GM18505 (cell line): ENCODE measurements around the gene DNAI7.
A peak's percentile ranks its signal among the peaks of the same experiment; 100 is the strongest.

Experiments used
- ATAC-seq: cut with Tn5 transposase; IDR thresholded peaks from one replicate; pipeline ENCODE4 v1.9.1; 2021; ENCODE audit not compliant: unreplicated experiment
- POLR2A ChIP-seq: IDR thresholded peaks from 4 replicates; pipeline ENCODE4 v1.6.1; 2011; ENCODE audit warnings: borderline replicate concordance; ENCODE audit not compliant: insufficient read depth, insufficient read length; ENCODE audit errors: extremely low read depth

DNAI7 gene

DNA sequence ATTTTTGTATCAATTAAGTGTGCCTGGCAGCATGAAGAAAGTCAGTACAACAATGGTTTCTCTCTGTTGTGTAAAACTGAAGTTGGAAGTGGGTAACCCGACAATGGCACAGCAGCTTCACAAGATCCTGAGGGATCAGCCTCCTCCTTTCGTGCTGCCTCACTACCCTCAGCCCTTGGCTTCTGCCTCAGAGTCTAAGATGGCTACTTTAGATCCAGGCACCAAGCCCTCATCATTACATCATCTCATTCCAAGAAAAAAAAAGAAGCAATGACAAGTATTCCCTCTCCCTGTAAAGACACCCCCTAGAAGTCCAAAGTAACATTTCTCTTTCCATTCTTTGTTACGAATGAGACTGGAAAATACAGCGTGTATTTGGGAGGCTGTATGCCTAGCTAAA is 92.6 kb downstream of the DNAI7 start:
- TF ChIP-seq POLR2A = no peak
- ATAC-seq = no peak

DNA sequence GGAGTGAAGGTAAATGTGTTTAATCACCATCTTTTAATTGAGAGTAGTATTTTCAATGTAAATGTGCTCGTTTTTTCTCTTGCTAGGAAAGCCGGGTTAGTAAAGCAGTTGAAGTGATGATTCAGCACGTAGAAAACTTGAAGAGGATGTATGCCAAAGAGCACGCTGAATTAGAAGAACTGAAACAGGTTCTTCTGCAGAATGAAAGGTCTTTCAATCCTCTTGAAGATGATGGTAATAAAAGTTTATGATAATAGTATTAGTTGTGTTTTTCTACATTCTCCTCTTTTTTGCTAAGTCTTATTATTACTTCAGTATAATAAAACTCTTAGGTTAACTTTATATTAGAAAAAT is 93.9 kb downstream of the DNAI7 start:
- no peak for TF ChIP-seq POLR2A
- no peak for ATAC-seq

DNA sequence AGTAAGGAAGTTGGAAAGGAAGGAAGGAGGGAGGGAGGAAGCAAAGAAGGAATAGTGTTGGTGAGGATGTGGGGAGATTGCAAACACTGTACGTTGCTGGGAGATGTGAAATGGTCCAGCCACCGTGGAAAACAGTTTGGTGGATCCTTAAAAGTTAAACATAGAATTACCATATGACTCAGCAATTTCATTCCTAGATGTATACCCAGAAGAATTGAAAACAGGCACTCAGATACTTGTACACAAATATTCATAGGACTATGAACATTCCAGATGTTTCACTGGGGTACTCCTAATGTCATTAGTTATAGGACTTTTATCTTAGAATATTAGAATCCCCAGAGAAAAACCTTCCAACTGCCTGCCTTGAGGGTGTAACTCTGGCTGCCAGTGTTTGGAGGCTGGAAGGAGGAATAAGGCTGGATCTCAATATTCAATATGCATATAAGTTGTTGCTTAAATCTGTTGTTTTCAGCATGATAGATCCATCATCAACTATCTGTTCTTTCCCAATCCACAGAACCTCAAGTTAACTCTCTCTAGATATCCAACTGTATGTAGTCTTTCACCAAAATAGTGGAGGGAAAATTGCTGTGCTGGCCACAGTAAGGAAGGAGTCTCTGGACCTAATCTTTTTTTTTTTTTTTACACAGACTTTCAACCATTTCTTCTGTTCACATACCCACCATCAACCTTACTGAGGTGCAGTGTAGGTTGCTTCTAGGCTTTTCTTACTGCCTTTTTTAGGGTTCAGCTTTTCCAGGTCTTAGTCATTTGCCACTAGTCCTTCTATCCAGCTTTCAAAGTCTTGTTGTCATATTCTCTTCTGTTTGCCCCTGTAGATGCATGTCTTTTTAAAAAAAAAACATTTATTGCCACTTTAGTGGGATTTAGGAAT is 94.5 kb downstream of the DNAI7 start:
- TF ChIP-seq POLR2A = peak; percentile 33
- ATAC-seq = no peak

DNA sequence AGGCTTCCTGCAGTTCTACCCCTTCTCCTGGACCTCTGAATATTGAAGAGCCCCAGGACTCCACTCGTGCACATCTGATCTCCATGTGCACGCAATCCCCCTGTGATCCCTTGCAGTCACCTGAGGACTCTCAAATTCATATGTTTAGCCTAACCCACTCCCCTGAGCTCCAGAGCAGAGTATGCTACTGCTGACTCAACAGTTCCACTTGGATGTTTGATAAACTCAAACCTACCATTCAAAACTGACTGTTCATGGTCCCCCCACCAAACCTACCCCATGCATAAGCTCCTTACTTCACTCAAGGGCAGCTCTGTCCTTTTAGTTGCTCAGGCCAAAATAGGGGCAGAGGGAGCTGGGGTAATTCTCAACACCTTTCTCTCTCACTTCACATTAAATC is 96.0 kb downstream of the DNAI7 start:
- peak; percentile 14 for TF ChIP-seq POLR2A
- ATAC-seq = no peak

DNA sequence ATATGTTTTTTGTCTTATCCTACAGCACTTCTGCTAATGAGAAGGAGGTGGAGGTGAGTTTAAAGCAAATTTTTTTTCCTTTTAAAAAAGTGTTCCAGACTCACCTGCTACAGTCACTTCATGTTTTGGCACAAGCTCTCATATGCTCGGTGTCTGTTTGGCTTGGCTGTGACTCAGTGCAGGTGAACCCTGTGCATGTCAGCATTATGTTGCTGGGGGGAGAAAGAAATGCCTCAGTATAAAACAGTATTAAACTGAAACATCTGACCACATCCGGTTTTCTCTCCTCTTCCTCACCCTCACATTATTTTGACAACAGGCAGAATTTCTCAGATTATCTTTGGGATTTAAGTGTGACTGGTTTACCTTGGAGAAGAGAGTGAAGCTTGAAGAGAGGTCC is 105.2 kb downstream of the DNAI7 start:
- ATAC-seq = no peak
- TF ChIP-seq POLR2A = no peak

DNA sequence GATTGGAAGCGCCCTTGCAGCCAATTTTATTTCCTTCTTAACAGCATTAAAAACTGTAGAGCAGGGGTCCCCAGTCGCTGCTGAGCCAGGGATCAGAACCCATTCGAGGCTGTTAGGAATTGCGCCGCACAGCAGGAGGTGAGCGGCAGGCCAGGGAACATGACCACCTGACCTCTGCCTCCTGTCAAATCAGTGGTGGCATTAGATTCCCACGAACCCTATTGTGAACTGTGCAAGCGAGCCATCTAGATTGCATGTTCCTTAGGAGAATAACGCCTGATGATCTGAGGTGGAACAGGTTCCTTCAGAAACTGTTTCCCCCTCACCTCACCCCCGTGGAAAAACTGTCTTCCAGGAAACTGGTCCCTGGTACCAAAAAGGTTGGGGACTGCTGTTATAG is 107.4 kb downstream of the DNAI7 start:
- no peak for ATAC-seq
- no peak for TF ChIP-seq POLR2A

DNA sequence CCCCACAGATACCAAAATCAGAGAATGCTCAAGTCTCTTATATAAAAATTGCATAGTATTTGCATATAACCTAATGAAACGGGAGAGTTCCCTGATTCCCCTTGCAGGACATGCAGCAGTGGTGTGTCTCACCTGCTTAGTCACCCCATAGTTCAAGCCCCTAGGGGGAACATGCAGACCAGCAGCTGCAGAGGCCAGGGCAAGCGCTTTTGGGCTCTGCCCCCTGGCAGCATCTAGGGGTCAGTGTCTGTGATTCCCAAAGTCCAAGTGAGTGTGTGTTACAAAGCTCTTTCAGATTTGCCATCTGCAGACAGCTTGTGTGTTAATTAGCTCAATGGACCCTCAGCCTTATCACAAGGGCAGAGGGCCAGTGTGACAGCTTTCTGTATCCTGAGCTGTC is 110.1 kb downstream of the DNAI7 start:
- no peak for TF ChIP-seq POLR2A
- no peak for ATAC-seq

DNA sequence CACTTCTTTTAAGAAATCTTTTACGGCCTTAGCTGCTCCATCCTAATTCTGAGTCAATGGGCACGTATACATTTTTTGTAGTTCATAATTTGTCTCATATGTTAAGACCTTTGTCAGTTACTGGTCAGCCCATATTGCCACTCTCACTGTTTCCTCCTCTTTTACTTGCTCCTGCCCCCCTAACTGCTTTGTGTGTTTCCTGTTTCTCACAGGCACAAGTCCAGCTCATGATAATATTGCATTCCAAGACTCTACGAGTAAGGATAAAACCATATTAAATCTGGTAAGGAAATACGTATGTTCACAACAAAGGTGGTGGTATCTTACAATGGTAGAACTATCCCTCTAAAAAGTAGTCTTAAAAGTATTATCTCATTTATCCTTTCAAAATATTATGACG is 111.7 kb downstream of the DNAI7 start:
- no peak for ATAC-seq
- TF ChIP-seq POLR2A = no peak

DNA sequence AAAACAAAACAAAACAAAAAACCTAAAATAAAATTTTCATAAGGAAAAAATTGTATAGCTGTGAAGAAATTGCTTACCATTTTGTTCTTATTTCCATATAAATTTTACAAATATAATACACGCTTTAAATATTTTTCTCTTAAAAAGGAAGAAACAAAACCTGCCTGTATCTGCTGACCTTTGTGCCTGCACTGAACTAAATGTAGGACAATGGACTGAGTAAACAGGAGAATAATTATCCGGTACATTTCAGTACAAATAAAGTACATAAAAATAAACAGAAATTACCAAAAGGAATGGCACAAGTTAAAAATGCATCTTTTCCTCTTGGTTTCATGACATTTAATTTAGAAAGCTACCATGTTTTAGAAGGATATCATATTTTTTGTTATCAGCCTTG is 112.3 kb downstream of the DNAI7 start:
- no peak for ATAC-seq
- TF ChIP-seq POLR2A = no peak

DNA sequence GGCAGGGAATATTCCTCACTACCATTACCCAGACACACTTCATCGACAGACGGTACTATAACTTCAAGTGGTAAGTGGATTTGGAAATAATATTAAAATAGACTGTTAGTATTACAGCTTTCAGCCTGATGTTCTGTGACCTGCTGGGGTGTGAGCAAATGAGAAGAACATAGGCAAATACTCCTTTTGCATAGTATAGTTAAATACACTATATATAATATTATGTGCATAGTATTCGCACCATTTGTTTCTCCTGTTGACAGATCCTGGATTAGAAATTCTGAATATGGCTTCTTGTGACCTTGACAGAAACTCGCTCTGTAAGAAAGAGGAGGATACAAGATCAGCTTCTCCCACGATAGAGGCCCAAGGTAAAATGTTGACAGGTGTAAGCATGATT is 115.6 kb downstream of the DNAI7 start:
- ATAC-seq = no peak
- no peak for TF ChIP-seq POLR2A

DNA sequence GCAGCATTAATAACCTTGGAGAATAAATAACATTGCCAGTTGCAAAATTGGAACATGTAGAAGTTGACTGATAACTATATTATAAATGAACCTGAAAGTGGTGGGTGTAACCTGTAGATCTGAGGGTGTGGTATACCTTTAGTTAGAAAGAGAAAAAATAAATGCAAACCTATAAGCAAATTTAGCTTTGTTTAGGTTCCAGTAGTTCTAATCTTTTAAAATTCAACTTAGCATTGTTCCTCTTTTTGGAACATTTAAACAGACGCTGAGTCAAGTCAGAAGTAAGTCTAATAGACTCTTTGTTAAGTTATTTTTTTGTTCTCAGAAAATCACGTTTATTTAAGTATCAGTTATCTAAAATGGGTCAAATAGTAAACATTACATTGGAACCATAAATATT is 120.0 kb downstream of the DNAI7 start:
- ATAC-seq = peak; percentile 72
- TF ChIP-seq POLR2A = no peak

DNA sequence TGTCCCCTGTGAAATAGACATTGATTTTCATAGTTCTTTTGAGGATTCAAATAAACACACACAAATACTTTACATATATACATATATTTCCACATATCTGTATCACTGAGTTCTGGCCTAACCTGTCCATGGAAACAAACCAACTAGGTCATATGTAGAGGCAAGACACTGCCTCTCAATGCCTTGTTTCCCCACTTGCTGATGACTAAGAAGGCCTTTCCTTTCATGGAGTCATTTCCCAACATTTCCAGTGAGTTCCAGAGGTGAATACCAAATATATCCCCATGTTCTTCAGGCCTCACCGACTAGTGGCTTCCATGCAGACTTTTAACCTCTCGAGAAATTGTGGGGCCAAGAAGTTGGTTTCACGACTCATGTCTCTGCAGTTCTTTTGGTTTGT is 120.8 kb downstream of the DNAI7 start:
- TF ChIP-seq POLR2A = no peak
- no peak for ATAC-seq

DNA sequence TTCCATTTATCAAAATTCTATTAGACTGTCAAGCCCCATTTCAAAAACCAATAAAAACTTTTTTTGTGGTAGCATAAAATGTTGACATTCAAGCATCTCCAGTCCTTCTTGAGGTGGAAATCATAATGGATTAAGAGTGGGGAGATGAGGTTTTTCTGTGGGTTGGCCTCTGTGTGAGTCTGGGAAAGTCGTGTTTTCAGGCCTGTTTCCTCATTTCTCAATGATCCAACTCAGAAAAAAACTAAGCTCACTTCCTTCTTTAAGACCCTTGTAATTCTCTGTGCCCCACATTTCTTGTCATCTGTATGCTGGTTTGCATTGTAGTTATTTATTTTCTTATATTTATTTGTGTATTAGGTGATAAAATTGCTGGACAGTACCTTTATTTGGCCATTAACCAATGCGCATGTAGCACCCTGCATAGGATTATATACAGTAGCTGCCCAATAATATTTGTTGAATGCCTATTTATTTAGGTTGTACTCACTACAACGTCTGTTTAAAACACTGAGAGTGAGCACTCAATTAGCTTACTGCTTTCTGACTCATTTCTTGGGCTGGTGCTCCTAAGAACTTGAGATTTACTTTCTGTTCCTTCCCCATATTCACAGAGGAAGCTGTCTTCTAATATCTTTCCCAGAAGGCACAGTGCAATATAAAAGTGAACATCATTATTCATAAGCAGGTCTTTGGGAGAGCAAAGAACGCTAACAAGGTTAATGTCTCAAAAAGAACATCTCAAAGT is 121.9 kb downstream of the DNAI7 start:
- no peak for ATAC-seq
- peak; percentile 31 for TF ChIP-seq POLR2A

DNA sequence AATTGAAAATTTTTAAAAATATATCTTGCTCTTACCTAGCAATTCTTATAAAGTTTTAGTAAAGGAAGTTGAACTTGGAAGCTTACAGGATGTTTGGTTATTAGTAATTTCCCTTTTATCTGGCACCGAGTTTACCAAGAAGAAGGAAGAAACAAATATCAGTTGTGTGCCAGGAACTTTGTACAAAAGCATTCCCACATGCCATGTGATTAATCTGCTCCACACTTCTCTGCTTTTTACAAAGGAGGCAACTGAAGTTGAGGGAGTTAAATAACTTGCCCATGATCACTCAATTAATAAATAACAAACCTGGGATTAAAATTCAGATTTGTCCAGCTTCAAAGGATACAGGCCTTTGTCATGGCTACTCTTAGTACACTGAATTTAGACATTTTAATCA is 123.6 kb downstream of the DNAI7 start:
- TF ChIP-seq POLR2A = no peak
- ATAC-seq = no peak
